ENCODE results near the gene ALDH3A2.

Gene ALDH3A2

DNA sequence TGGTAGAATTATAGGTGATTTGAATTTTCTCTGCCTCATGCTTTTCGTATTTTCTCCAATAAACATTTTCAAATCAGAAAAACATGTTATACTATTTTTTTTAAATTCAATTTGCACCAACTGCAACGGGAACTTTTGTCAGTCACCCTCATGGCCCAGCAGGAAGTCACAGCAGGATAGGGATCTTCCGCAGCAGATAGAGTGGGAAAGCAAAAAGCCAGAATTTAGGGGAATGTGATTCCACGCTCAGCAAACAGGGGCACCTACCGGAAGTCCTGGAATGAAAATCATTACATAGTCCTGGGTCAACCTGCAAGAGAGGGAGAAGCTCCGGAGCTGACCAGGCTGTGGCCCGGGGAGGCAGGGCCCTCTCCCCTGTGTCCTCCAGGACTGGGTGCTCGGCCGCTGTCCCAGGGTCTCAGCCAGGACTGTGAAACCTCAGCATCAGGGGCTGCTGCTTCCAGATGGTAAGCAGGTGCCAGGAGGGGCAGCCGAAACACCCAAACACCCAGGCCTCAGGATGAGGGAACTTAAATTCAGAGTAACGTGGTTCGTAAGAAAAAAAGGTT lies 64.0 kb downstream of the ALDH3A2 start:
- POLR2A ChIA-PET = no interaction called here
- no peaks in the 10 kb centered on the region for H3K36me3 ChIP-seq (ENCODE audit: control insufficient read depth in 2 of 2, insufficient read depth in 1 of 2, low read length in 2 of 2)
- H3K27ac ChIP-seq (ENCODE audit: extremely low read depth, low read depth, low read length) = no peak overlapping the region
- H3K9me3 ChIP-seq (ENCODE audit: control insufficient read depth, insufficient read depth, low read depth, low read length) = no peaks in the 10 kb centered on the region
- H3K4me3 ChIP-seq (ENCODE audit: low read depth, low read length) = no peak overlapping the region
- no peaks in the 10 kb centered on the region for H3K4me1 ChIP-seq (ENCODE audit: control insufficient read depth, insufficient read depth, low read length)
- TF ChIP-seq ZBTB20 (tag by site-specific recombination; IDR thresholded peaks at IDR 0.05) (no peak), HOXA7 (CRISPR knock-in tag; IDR thresholded peaks at IDR 0.05; ENCODE audit: borderline replicate concordance) (no peak), ZBTB49 (tag by site-specific recombination; IDR thresholded peaks at IDR 0.05; ENCODE audit: low read depth) (no peak), TRIM28 (IDR thresholded peaks at IDR 0.05; ENCODE audit: borderline replicate concordance, low read length) (no peak), ZNF2 (tag by site-specific recombination; IDR thresholded peaks at IDR 0.05) (no peak), ZNF571 (tag by site-specific recombination; IDR thresholded peaks at IDR 0.05) (no peak), ZNF404 (tag by site-specific recombination; IDR thresholded peaks at IDR 0.05) (no peak), ZNF596 (tag by site-specific recombination; IDR thresholded peaks at IDR 0.05) (no peak), HOXC10 (CRISPR knock-in tag; IDR thresholded peaks at IDR 0.05) (no peak), ZNF747 (tag by site-specific recombination; IDR thresholded peaks at IDR 0.05) (no peak)
- CTCF ChIA-PET = no interaction called here

GRCh38 chr17:19713462-19713861 lies 64.9 kb downstream of the ALDH3A2 start:
- no peak overlapping the region for H3K27ac ChIP-seq (ENCODE audit: extremely low read depth, low read depth, low read length)
- ChIA-PET CTCF (interaction anchor here (0.7 kb wide), 1 partner anchor 196 kb away, joined by 3 read pairs; no protein-coding TSS in a partner anchor), POLR2A (no interaction called here)
- H3K4me1 ChIP-seq (ENCODE audit: control insufficient read depth, insufficient read depth, low read length) = no peaks in the 10 kb centered on the region
- H3K4me3 ChIP-seq (ENCODE audit: low read depth, low read length) = no peak overlapping the region
- no peaks in the 10 kb centered on the region for H3K36me3 ChIP-seq (ENCODE audit: control insufficient read depth in 2 of 2, insufficient read depth in 1 of 2, low read length in 2 of 2)
- no peaks in the 10 kb centered on the region for H3K9me3 ChIP-seq (ENCODE audit: control insufficient read depth, insufficient read depth, low read depth, low read length)
- TF ChIP-seq REPIN1 (tag by site-specific recombination; IDR thresholded peaks at IDR 0.05; ENCODE audit: low read depth) (no peak), ZNF433 (tag by site-specific recombination; IDR thresholded peaks at IDR 0.05; ENCODE audit: low read depth) (no peak), FEZF1 (tag by site-specific recombination; IDR thresholded peaks at IDR 0.05) (no peak), ZNF449 (tag by site-specific recombination; IDR thresholded peaks at IDR 0.05) (no peak), ZNF366 (tag by site-specific recombination; conservative IDR thresholded peaks at IDR 0.05) (no peak), EGR2 (tag by site-specific recombination; IDR thresholded peaks at IDR 0.05; ENCODE audit: low read depth) (no peak), ZNF302 (tag by site-specific recombination; IDR thresholded peaks at IDR 0.05; ENCODE audit: low read depth) (no peak)
- TF ChIP-seq, protein P1, sequence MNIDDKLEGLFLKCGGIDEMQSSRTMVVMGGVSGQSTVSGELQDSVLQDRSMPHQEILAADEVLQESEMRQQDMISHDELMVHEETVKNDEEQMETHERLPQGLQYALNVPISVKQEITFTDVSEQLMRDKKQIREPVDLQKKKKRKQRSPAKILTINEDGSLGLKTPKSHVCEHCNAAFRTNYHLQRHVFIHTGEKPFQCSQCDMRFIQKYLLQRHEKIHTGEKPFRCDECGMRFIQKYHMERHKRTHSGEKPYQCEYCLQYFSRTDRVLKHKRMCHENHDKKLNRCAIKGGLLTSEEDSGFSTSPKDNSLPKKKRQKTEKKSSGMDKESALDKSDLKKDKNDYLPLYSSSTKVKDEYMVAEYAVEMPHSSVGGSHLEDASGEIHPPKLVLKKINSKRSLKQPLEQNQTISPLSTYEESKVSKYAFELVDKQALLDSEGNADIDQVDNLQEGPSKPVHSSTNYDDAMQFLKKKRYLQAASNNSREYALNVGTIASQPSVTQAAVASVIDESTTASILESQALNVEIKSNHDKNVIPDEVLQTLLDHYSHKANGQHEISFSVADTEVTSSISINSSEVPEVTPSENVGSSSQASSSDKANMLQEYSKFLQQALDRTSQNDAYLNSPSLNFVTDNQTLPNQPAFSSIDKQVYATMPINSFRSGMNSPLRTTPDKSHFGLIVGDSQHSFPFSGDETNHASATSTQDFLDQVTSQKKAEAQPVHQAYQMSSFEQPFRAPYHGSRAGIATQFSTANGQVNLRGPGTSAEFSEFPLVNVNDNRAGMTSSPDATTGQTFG (tag by site-specific recombination; IDR thresholded peaks at IDR 0.05; ENCODE audit: borderline replicate concordance) = no peak
